T-cell (primary cell): ENCODE results near the gene FOXN3. TPM values are rescaled to one million over a fixed set of nuclear protein-coding genes. Genes with fewer than 3 reads are reported as not detected.

ENCODE experiments used
- ATAC-seq, 4 experiments: fragments of 200-7000 bp in 3 of 4; fragments of 150-1000 bp in 1 of 4; cut with Tn5 transposase; replicated peaks in 1 of 4; 1 replicate in 3 of 4; 2 replicates in 1 of 4; pipeline ENCODE4 v1.10.0; 2021; ENCODE audit warnings: moderate library complexity in 3 of 4, mild to moderate bottlenecking in 2 of 4, moderate number of reproducible peaks in 1 of 4
- CTCF ChIA-PET, 2 donors: fragments of 300-600 bp; sonication (Branson Sonifier 250); formaldehyde crosslinking; loops; one replicate each; lab custom pipeline; 2022; ENCODE audit warnings: antibody characterized with exemption in 2 of 2; lab: Charles Lee
- POLR2A ChIA-PET, 2 donors: fragments of 300-600 bp; sonication (Branson Sonifier 250); formaldehyde crosslinking; loops; one replicate each; lab custom pipeline; 2022; ENCODE audit warnings: antibody characterized with exemption in 2 of 2; lab: Charles Lee
- DNase-seq, 35 experiments: peaks; one replicate each; pipeline versions ENCODE4 v3.0.0 to v3.0.0-alpha.2; 2013 to 2023
- H3K27ac ChIP-seq: one replicate; pipeline ENCODE4 v1.5.1; 2013; ENCODE audit warnings: low read length
- H3K27me3 ChIP-seq, 2 experiments: replicated peaks in 1 of 2; 1 replicate in 1 of 2; 2 replicates in 1 of 2; pipeline versions ENCODE4 v1.6.1 to v1.7.0; 2013; ENCODE audit warnings: low read length in 1 of 2, mixed read lengths in 1 of 2; ENCODE audit not compliant: control insufficient read depth in 2 of 2, insufficient read depth in 2 of 2; ENCODE audit errors: extremely low read depth in 1 of 2
- H3K36me3 ChIP-seq, 2 donors: 1 replicate in 1 of 2; 2 replicates in 1 of 2; pipeline versions ENCODE4 v1.6.1 to v1.7.0; 2013; ENCODE audit warnings: low read length in 1 of 2; ENCODE audit not compliant: control insufficient read depth in 2 of 2, insufficient read depth in 1 of 2; ENCODE audit errors: extremely low read depth in 1 of 2
- H3K4me1 ChIP-seq, 2 experiments: 1 replicate in 1 of 2; 2 replicates in 1 of 2; pipeline versions ENCODE4 v1.6.1 to v1.7.0; 2013; ENCODE audit warnings: low read length in 2 of 2, mixed read lengths in 1 of 2; ENCODE audit not compliant: insufficient read depth in 2 of 2, control insufficient read depth in 1 of 2; ENCODE audit errors: extremely low read depth in 1 of 2
- H3K4me3 ChIP-seq, 2 donors: 1 replicate in 1 of 2; 2 replicates in 1 of 2; pipeline versions ENCODE4 v1.5.1 to v1.7.0; 2013; ENCODE audit warnings: mild to moderate bottlenecking in 2 of 2, low read length in 1 of 2, moderate library complexity in 1 of 2; ENCODE audit not compliant: control insufficient read depth in 1 of 2; ENCODE audit errors: extremely low read depth in 1 of 2
- H3K9me3 ChIP-seq: 2 replicates; pipeline ENCODE4 v1.7.0; 2013
- H3K27ac Mint-ChIP-seq, 2 donors: one replicate each; pipeline ENCODE4 v1.8.0; 2020 to 2021; ENCODE audit warnings: mild to moderate bottlenecking in 2 of 2, mixed read lengths in 2 of 2
- H3K27me3 Mint-ChIP-seq, 2 donors: one replicate each; pipeline ENCODE4 v1.8.0; 2021 to 2022; ENCODE audit warnings: mixed read lengths in 2 of 2
- H3K36me3 Mint-ChIP-seq: one replicate; pipeline ENCODE4 v1.8.0; 2021; ENCODE audit warnings: mixed read lengths
- H3K4me1 Mint-ChIP-seq, 3 donors: one replicate each; pipeline ENCODE4 v1.8.0; 2020 to 2022; ENCODE audit warnings: mixed read lengths in 3 of 3, mild to moderate bottlenecking in 1 of 3
- H3K4me3 Mint-ChIP-seq, 3 donors: one replicate each; pipeline ENCODE4 v1.8.0; 2020 to 2022; ENCODE audit warnings: mild to moderate bottlenecking in 3 of 3, mixed read lengths in 3 of 3, moderate library complexity in 3 of 3
- H3K9me3 Mint-ChIP-seq, 3 donors: one replicate each; pipeline ENCODE4 v1.8.0; 2020 to 2022; ENCODE audit warnings: mixed read lengths in 3 of 3
- WGBS: methylation state at CpG from one replicate; pipeline ENCODE4 v1.1.5; 2013; ENCODE audit warnings: missing lambda C conversion rate; ENCODE audit not compliant: insufficient coverage; 5-methylcytosine and 5-hydroxymethylcytosine counted together
- total RNA-seq, 35 experiments: library from RNA in 6 of 35; stranded (reverse) in 6 of 35; fragments of 120-200 nt in 1 of 35; gene quantifications; one replicate each; pipeline versions ENCODE4 v1.2.1 to v1.2.4 and lab custom pipeline; 2013 to 2026

The FOXN3 gene
- total RNA-seq, 5 donors from 2014 or later (not counting 1 experiment from before 2014, with no cell fraction given): 92.8 to 176 (median 103) TPM

- Histone ChIP-seq H3K27ac (no peak overlapping the region), H3K4me1 (peaks cover 20 to 29% of the 10 kb centered on the region in 2 experiments), H3K9me3 (no peaks in the 10 kb centered on the region), H3K4me3 (no peak overlapping the region), H3K36me3 (no peaks in the 10 kb centered on the region), H3K27me3 (no peaks in the 10 kb centered on the region)
- H3K9me3 Mint-ChIP-seq: no peaks in the 10 kb centered on the region
- ATAC-seq: no peak
- CTCF ChIA-PET: no interaction called here
- peaks cover 51 to 56% (median 54%) of the 10 kb centered on the region in 3 donors for H3K4me1 Mint-ChIP-seq
- H3K4me3 Mint-ChIP-seq: no peak overlapping the region
- peaks cover 5% of the 10 kb centered on the region for H3K36me3 Mint-ChIP-seq
- POLR2A ChIA-PET: interaction anchor here (0.5 to 0.6 kb wide), 2 partner anchors 9 to 244 kb away, joined by 4 to 5 read pairs; no protein-coding TSS in a partner anchor
- no peak for DNase-seq
- H3K27ac Mint-ChIP-seq: peak overlapping the region in 1 of 2 donors; percentile 34
- 57% methylated on average over 1 of the region's 3 CpGs for WGBS
- no peaks in the 10 kb centered on the region for H3K27me3 Mint-ChIP-seq
Measured at GRCh38 chr14:89360277-89360676, 56.8 kb downstream of the FOXN3 start.

GRCh38 chr14:89359477-89360222, 57.4 kb downstream of the FOXN3 start:
- no peaks in the 10 kb centered on the region for H3K36me3 ChIP-seq
- Mint-ChIP-seq H3K27ac (peak overlapping the region; percentile 36 to 73), H3K36me3 (peaks cover 5% of the 10 kb centered on the region), H3K4me3 (no peak overlapping the region), H3K4me1 (peaks cover 45 to 50% (median 48%) of the 10 kb centered on the region in 3 donors), H3K9me3 (no peaks in the 10 kb centered on the region), H3K27me3 (no peaks in the 10 kb centered on the region)
- DNase-seq (no peak), ATAC-seq (no peak)
- 100% methylated on average over 3 of the region's 13 CpGs for WGBS
- H3K4me3 ChIP-seq: no peak overlapping the region
- ChIA-PET POLR2A (interaction anchor here (0.5 to 0.6 kb wide), 2 partner anchors 8 to 245 kb away, joined by 4 to 5 read pairs; no protein-coding TSS in a partner anchor), CTCF (no interaction called here)
- no peaks in the 10 kb centered on the region for H3K27me3 ChIP-seq
- H3K9me3 ChIP-seq: no peaks in the 10 kb centered on the region
- peaks cover 15 to 25% of the 10 kb centered on the region in 2 experiments for H3K4me1 ChIP-seq
- H3K27ac ChIP-seq: no peak overlapping the region

- no peak overlapping the region for H3K4me3 ChIP-seq
- H3K36me3 Mint-ChIP-seq: peaks cover 5% of the 10 kb centered on the region
- no peaks in the 10 kb centered on the region for H3K9me3 ChIP-seq
- peak overlapping the region; percentile 32 to 58 for H3K27ac Mint-ChIP-seq
- H3K27me3 Mint-ChIP-seq: no peaks in the 10 kb centered on the region
- H3K27ac ChIP-seq: no peak overlapping the region
- H3K36me3 ChIP-seq: no peaks in the 10 kb centered on the region
- ChIA-PET CTCF (interaction anchor here in 1 of 2 donors (0.5 to 0.9 kb wide), 2 partner anchors 15 to 164 kb away, joined by 3 to 6 read pairs; no protein-coding TSS in a partner anchor), POLR2A (no interaction called here)
- no peak overlapping the region for H3K4me3 Mint-ChIP-seq
- peaks cover 40 to 46% (median 44%) of the 10 kb centered on the region in 3 donors for H3K4me1 Mint-ChIP-seq
- no peaks in the 10 kb centered on the region for H3K27me3 ChIP-seq
- WGBS: 100% methylated on average over 1 of the region's 8 CpGs
- no peaks in the 10 kb centered on the region for H3K9me3 Mint-ChIP-seq
- DNase-seq (no peak), ATAC-seq (no peak)
- H3K4me1 ChIP-seq: peaks cover under 1 to 14% of the 10 kb centered on the region in 2 experiments
Measured at GRCh38 chr14:89357655-89358297, 59.3 kb downstream of the FOXN3 start.

- H3K9me3 Mint-ChIP-seq: no peaks in the 10 kb centered on the region
- no peak overlapping the region for H3K4me3 Mint-ChIP-seq
- DNase-seq (no peak), ATAC-seq (no peak)
- Histone ChIP-seq H3K27ac (no peak overlapping the region), H3K36me3 (no peaks in the 10 kb centered on the region), H3K4me3 (no peak overlapping the region), H3K9me3 (no peaks in the 10 kb centered on the region), H3K27me3 (no peaks in the 10 kb centered on the region), H3K4me1 (peaks cover 2 to 21% of the 10 kb centered on the region in 2 experiments)
- no peaks in the 10 kb centered on the region for H3K27me3 Mint-ChIP-seq
- ChIA-PET CTCF (no interaction called here), POLR2A (no interaction called here)
- peak overlapping the region; percentile 15 to 68 for H3K27ac Mint-ChIP-seq
- WGBS: 89% methylated on average over 3 of the region's 5 CpGs
- peaks cover 48 to 53% (median 51%) of the 10 kb centered on the region in 3 donors for H3K4me1 Mint-ChIP-seq
- peaks cover 5% of the 10 kb centered on the region for H3K36me3 Mint-ChIP-seq
Measured at GRCh38 chr14:89356927-89357326, 60.1 kb downstream of the FOXN3 start.

- no peak for ATAC-seq
- Histone ChIP-seq H3K9me3 (no peaks in the 10 kb centered on the region), H3K4me3 (no peak overlapping the region), H3K27me3 (no peaks in the 10 kb centered on the region), H3K36me3 (no peaks in the 10 kb centered on the region), H3K4me1 (peaks cover 7 to 26% of the 10 kb centered on the region in 2 experiments), H3K27ac (no peak overlapping the region)
- Mint-ChIP-seq H3K9me3 (no peaks in the 10 kb centered on the region), H3K27me3 (no peaks in the 10 kb centered on the region), H3K4me3 (no peak overlapping the region), H3K4me1 (peaks cover 52 to 57% (median 56%) of the 10 kb centered on the region in 3 donors), H3K27ac (peak overlapping the region in 1 of 2 donors; percentile 68), H3K36me3 (peaks cover 5% of the 10 kb centered on the region)
- ChIA-PET POLR2A (no interaction called here), CTCF (no interaction called here)
- DNase-seq: no peak
- no CpG with 5 or more reads among the region's 3 CpGs for WGBS
Measured at GRCh38 chr14:89356496-89356895, 60.5 kb downstream of the FOXN3 start.

- peaks cover 67 to 73% (median 72%) of the 10 kb centered on the region in 3 donors for H3K4me1 Mint-ChIP-seq
- no peaks in the 10 kb centered on the region for H3K9me3 Mint-ChIP-seq
- peaks cover 20 to 33% of the 10 kb centered on the region in 2 experiments for H3K4me1 ChIP-seq
- no peak overlapping the region for H3K4me3 ChIP-seq
- H3K4me3 Mint-ChIP-seq: no peak overlapping the region
- no peaks in the 10 kb centered on the region for H3K9me3 ChIP-seq
- ChIA-PET CTCF (interaction anchor here in 1 of 2 donors (0.7 kb wide), 1 partner anchor 9 kb away, joined by 3 read pairs; no protein-coding TSS in a partner anchor), POLR2A (no interaction called here)
- ATAC-seq: no peak
- peaks cover 21% of the 10 kb centered on the region for H3K36me3 Mint-ChIP-seq
- DNase-seq: no peak
- peak overlapping the region; percentile 93 to 96 for H3K27ac Mint-ChIP-seq
- H3K27ac ChIP-seq: no peak overlapping the region
- H3K27me3 Mint-ChIP-seq: no peaks in the 10 kb centered on the region
- no peaks in the 10 kb centered on the region for H3K27me3 ChIP-seq
- WGBS: 95% methylated on average over 3 of the region's 3 CpGs
- peaks cover 4 to 14% of the 10 kb centered on the region in 2 donors for H3K36me3 ChIP-seq
Measured at GRCh38 chr14:89353766-89354113, 63.3 kb downstream of the FOXN3 start.
